Measurements from ENCODE around the gene NEDD9.

Gene NEDD9

GRCh38 chr6:11217360-11218101, 14.9 kb downstream of the NEDD9 start:
- no peak for DNase-seq (ENCODE audit: low spot score)

GRCh38 chr6:11215773-11216172, 16.7 kb downstream of the NEDD9 start:
- DNase-seq (ENCODE audit: low spot score): no peak

- no peak for DNase-seq (ENCODE audit: low spot score)
Observed at GRCh38 chr6:11214901-11215300, 17.6 kb downstream of the NEDD9 start.

GRCh38 chr6:11214084-11214833, 18.2 kb downstream of the NEDD9 start:
- no peak for DNase-seq (ENCODE audit: low spot score)

GRCh38 chr6:11213422-11214021, 18.9 kb downstream of the NEDD9 start:
- no peak for DNase-seq (ENCODE audit: low spot score)

- DNase-seq (ENCODE audit: low spot score): no peak
Observed at GRCh38 chr6:11212664-11213063, 19.8 kb downstream of the NEDD9 start.

- DNase-seq (ENCODE audit: low spot score): no peak
Observed at GRCh38 chr6:11211254-11211653, 21.2 kb downstream of the NEDD9 start.

GRCh38 chr6:11210386-11211138, 21.9 kb downstream of the NEDD9 start:
- DNase-seq (ENCODE audit: low spot score): no peak

GRCh38 chr6:11209906-11210305, 22.6 kb downstream of the NEDD9 start:
- no peak for DNase-seq (ENCODE audit: low spot score)

- DNase-seq (ENCODE audit: low spot score): no peak
Observed at GRCh38 chr6:11209369-11209768, 23.1 kb downstream of the NEDD9 start.

GRCh38 chr6:11208854-11209253, 23.6 kb downstream of the NEDD9 start:
- no peak for DNase-seq (ENCODE audit: low spot score)

- DNase-seq (ENCODE audit: low spot score): no peak
Observed at GRCh38 chr6:11208267-11208666, 24.2 kb downstream of the NEDD9 start.

GRCh38 chr6:11207199-11207968, 25.1 kb downstream of the NEDD9 start:
- DNase-seq (ENCODE audit: low spot score): peak; percentile 67

- no peak for DNase-seq (ENCODE audit: low spot score)
Observed at GRCh38 chr6:11206576-11206975, 25.9 kb downstream of the NEDD9 start.

GRCh38 chr6:11204794-11205366, 27.6 kb downstream of the NEDD9 start:
- no peak for DNase-seq (ENCODE audit: low spot score)

GRCh38 chr6:11204005-11204399, 28.5 kb downstream of the NEDD9 start:
- DNase-seq (ENCODE audit: low spot score): no peak

GRCh38 chr6:11203306-11204004, 29.0 kb downstream of the NEDD9 start:
- no peak for DNase-seq (ENCODE audit: low spot score)

- DNase-seq (ENCODE audit: low spot score): peak; percentile 88
Observed at GRCh38 chr6:11202513-11203305, 29.8 kb downstream of the NEDD9 start.

GRCh38 chr6:11201772-11202512, 30.5 kb downstream of the NEDD9 start:
- DNase-seq (ENCODE audit: low spot score): no peak

Measured in globus pallidus (tissue), 1 donor.